ENCODE results near the gene AHDC1.

DNA sequence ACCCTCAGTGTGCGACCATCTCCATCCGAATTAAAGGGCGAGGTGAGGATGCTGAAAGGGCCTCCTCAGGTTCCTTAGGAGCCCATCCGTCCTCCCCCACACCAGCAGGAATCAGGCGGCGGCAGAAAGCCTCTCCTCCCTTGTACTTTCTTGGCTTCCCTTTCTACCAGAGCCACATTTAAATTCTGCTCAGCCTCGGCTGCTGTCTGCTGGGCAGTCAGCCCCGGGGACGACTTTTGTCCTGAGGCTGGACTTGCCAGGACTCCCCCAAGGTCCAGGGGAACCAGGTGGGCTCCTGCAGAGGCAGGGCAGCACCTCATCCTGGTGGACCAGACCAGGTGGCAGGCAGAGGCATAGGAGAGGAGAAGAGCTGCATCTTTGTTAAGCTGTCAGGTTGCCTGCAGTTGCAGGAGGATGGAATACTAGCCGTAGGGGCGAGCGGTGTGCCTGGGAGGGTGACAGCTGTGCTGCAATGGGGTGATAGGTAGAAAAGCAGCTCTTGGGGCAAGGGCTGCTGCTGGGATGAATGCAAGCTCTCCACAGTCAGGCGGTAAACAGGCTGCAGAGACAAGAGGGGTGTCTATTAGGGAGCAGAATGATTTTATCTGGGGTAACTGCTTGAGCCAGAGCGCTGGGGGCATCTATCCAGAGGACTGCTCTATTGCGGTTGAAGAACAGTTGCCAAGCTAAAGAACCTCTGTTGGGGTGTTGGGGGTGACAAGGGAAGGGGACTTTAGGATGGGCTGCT lies 67.8 kb downstream of the AHDC1 start:
- TF ChIP-seq POLR2A (IDR thresholded peaks at IDR 0.05; ENCODE audit: low read length), result no peak
- no peak for TF ChIP-seq GATA1 (IDR thresholded peaks at IDR 0.05; ENCODE audit: low read depth, low read length)

Measured in erythroblast (primary cell).